ENCODE measurements around the gene GJA8.
"Not testable (repeated sequence)": the region's sequence is repeated elsewhere in the genome, so short reads cannot be mapped to it uniquely, and the experiment has no call there.

The GJA8 gene

GRCh38 chr1:147902253-147902845 lies at the start of gene GJA8:
GJA8 (plus strand) TSS chr1:147902795; CDS start chr1:147907956, 5,161 bp downstream.
- peak; percentile 28 for DNase-seq

- DNase-seq, result no peak
Measured at GRCh38 chr1:147853391-147853790, 49.2 kb upstream of the GJA8 start.

GRCh38 chr1:147854989-147855388 lies 47.6 kb upstream of the GJA8 start:
- not testable (repeated sequence) for DNase-seq

- not testable (repeated sequence) for DNase-seq
Measured at GRCh38 chr1:147855996-147856395, 46.6 kb upstream of the GJA8 start.

- DNase-seq, result not testable (repeated sequence)
Measured at GRCh38 chr1:147867204-147867603, 35.4 kb upstream of the GJA8 start.

- DNase-seq, result no peak
Measured at GRCh38 chr1:147878022-147878421, 24.6 kb upstream of the GJA8 start.

- no peak for DNase-seq
Measured at GRCh38 chr1:147879911-147880310, 22.7 kb upstream of the GJA8 start.

GRCh38 chr1:147882535-147882934 lies 20.1 kb upstream of the GJA8 start:
- no peak for DNase-seq

GRCh38 chr1:147890177-147890790 lies 12.3 kb upstream of the GJA8 start:
- DNase-seq, result peak; percentile 89

GRCh38 chr1:147891088-147891487 lies 11.5 kb upstream of the GJA8 start:
- DNase-seq, result peak; percentile 15

- no peak for DNase-seq
Measured at GRCh38 chr1:147892216-147892615, 10.4 kb upstream of the GJA8 start.

GRCh38 chr1:147892731-147893214 lies 9.8 kb upstream of the GJA8 start:
- DNase-seq, result peak; percentile 80

GRCh38 chr1:147895123-147895522 lies 7.5 kb upstream of the GJA8 start:
- no peak for DNase-seq

GRCh38 chr1:147897029-147897752 lies 5.4 kb upstream of the GJA8 start:
- DNase-seq, result peak; percentile 88

GRCh38 chr1:147897789-147898188 lies 4.8 kb upstream of the GJA8 start:
- no peak for DNase-seq

- DNase-seq, result no peak
Measured at GRCh38 chr1:147904726-147905125, 2.1 kb downstream of the GJA8 start.

- no peak for DNase-seq
Measured at GRCh38 chr1:147907786-147908509, 5.4 kb downstream of the GJA8 start.

GRCh38 chr1:147912553-147912952 lies 10.0 kb downstream of the GJA8 start:
- no peak for DNase-seq

- no peak for DNase-seq
Measured at GRCh38 chr1:147913362-147913942, 10.9 kb downstream of the GJA8 start.

- no peak for DNase-seq
Measured at GRCh38 chr1:147919896-147920295, 17.3 kb downstream of the GJA8 start.

- no peak for DNase-seq
Measured at GRCh38 chr1:147924813-147925212, 22.2 kb downstream of the GJA8 start.

- not testable (repeated sequence) for DNase-seq
Measured at GRCh38 chr1:147927215-147927614, 24.6 kb downstream of the GJA8 start.

GRCh38 chr1:147927689-147928088 lies 25.1 kb downstream of the GJA8 start:
- DNase-seq, result not testable (repeated sequence)

All from eye (tissue), 1 donor.